GF-D8 (cell line): Measurements from ENCODE around the gene KLHL42.

Source experiments
- DNase-seq: peaks from one replicate; lab custom pipeline; 2025; lab: John Stamatoyannopoulos, UW

Gene KLHL42

DNA sequence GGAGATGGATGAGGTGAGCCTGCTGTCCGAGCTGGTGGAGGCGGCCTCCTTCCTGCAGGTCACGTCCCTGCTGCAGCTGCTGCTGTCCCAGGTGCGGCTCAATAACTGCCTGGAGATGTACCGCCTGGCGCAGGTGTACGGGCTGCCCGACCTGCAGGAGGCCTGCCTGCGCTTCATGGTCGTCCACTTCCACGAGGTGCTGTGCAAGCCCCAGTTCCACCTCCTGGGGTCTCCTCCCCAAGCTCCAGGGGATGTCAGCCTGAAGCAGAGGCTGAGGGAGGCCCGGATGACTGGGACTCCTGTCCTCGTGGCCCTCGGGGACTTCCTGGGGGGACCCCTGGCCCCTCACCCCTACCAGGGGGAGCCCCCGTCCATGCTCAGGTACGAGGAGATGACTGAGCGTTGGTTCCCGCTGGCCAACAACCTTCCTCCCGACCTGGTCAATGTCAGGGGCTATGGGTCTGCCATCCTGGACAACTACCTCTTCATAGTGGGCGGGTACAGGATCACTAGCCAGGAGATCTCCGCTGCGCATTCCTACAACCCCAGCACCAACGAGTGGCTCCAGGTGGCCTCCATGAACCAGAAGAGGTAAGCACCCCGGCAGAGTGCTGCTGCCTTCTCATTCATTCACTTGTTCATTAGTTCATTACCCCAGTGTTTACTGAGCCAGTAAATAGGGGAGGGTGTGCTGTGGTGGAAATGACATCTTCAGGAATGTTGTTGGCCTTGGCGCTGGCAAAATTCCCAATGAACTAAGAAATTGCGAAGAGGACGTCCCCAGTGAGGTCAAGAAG, 777 bp downstream of the KLHL42 start:
- DNase-seq: no peak

GRCh38 chr12:27781680-27782079, 1.6 kb downstream of the KLHL42 start:
- no peak for DNase-seq

GRCh38 chr12:27782481-27782880, 2.4 kb downstream of the KLHL42 start:
- no peak for DNase-seq

DNA sequence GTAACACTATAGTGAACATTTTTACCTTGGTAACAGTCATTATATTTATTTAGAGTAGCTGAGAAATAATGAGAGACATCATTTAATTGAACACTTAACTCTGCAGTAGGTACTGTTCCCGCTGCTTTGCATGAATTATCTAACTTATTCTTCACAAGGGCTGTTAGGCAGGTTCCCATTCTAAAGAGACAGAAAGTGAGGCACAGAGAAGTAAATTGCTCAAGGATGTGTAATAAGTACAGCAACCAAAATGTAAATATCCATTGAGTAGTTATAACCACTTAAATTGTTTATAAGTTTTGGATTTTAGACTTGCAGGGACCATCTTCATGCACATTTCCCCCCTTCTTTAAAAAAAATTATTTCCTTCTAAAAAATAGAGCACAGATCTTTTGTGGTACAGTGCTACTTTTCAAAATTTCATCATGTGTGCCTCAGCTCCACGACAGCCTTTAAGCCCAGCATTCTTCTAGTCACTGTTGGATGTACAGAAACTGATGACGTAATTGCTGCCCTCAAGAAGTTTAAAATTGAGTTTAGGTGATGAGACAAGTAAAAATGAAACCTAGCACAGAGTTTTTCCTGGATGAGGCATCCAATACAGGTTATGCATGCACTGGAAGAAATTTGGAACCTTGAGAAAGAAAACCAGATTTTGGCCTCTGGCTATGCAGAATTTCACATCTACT, 6.0 kb downstream of the KLHL42 start:
- peak; percentile 43 for DNase-seq

DNA sequence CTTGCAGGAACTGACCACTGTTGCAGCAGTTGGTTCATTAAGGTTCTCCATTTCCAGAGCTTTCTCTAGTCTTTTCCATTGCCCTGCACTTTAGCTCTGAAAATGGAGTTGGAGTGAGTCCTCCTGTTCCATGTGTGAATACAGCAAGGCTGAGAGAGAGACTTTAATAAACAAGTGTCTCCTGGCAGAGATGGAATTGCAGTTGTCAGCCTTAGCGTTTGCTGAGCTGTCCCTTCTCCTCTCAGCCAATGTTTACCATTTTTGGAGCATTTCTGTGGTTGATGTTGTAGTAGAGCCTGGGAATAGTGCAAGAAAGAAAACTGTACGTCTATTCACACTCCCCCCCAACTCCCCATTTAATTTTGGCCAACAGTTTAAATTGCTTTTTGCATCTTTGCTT, 7.5 kb downstream of the KLHL42 start:
- no peak for DNase-seq

DNA sequence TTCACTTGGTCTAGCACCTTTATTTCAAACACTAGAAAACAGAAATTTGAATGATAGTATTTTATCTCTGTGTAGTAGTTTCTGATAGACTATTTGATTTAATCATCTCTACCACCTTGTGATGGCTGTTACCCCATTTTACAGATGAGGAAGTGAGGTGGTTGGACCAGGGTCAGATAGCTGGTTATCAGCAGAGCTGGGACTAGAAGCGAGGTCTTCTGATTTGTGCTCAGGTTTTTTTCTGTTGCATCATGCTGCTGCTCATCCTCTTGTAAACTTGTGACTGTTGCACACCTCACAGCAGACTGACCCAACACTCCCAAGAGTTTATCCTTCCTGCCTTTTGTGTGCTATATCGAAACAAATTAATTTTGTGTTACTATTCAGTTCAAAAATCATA, 10.1 kb downstream of the KLHL42 start:
- DNase-seq: no peak

- no peak for DNase-seq
These were observed 15.0 kb downstream of the KLHL42 start for GRCh38 chr12:27794818-27795584.

DNA sequence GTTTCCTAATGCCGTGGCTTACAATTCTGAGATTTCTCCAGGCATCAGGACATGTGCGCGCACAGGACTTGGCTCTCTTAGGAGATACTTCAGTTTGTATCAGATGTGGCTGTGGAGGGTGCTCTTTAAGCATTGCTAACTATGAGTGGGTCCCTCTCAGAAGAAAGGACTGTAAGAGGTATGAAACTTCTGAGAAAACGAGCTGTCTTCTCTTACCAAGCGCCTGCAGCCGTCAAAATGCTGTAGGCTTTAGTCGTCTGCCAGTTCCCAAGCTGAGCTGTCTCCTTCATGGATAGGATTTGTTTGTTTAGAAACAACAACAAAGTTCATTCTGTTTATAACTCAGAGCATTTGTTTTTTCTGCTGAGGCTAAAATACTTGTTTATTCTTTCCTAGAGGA, 16.1 kb downstream of the KLHL42 start:
- DNase-seq: no peak

GRCh38 chr12:27797301-27798025, 17.4 kb downstream of the KLHL42 start:
- DNase-seq: no peak

- no peak for DNase-seq
These were observed 20.8 kb downstream of the KLHL42 start for GRCh38 chr12:27800819-27801218.

DNA sequence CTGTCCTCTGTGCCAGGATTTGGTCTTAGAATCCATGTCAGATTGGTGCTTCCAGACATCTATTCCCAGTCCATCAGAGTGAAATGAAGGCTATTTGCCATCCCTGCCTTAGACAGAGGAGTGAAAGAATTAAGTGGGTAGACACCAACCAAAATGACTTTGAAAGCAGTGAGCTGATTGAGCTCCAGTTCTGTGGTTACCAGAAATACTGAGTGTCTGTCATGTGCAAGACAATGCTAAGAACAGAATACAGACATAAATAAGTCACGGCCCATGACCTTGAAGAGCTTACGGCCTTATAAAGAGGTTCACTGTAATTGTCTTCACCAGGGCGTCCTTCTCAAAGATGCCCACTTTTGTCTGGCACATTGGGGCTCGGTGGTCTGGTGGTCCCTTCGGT, 21.6 kb downstream of the KLHL42 start:
- DNase-seq: no peak

DNA sequence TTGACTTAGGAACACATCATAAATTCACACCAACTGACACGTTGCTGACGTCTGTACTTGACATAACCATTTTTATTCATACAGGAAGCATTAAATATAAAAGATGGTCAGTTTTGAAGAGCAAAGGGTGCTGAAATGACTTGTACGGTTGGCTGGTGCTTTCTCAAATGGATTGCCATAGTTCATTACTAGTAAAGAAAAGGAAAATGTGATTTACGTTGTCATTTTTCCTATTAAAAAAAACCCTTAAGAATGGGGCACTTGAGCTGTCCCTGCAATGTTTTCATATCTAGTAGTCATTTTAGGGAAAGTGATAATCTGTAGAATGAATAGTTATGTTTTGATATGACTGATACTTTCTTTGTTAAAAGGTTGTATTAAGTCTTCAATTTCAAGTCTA, 22.5 kb downstream of the KLHL42 start:
- no peak for DNase-seq

DNA sequence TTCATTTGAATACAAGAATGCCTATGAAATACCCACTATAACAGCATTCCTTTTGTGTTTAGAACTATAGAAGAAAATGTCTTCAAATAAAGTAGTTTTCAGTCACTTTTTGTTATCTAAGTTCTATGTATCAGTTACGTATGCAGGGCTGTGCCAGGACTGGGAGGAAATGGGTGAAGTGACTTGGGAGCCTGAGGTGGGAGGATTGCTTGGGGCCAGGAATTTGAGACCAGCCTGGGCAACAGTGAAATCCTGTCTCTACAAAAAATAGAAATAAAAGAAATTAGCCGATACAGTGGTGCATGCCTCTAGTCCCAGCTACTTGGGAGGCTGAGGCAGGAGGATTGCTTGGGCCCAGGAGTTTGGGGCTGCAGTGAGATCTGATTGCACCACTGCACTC, 22.9 kb downstream of the KLHL42 start:
- DNase-seq: no peak

GRCh38 chr12:27805238-27805637, 25.2 kb downstream of the KLHL42 start:
- DNase-seq: no peak

DNA sequence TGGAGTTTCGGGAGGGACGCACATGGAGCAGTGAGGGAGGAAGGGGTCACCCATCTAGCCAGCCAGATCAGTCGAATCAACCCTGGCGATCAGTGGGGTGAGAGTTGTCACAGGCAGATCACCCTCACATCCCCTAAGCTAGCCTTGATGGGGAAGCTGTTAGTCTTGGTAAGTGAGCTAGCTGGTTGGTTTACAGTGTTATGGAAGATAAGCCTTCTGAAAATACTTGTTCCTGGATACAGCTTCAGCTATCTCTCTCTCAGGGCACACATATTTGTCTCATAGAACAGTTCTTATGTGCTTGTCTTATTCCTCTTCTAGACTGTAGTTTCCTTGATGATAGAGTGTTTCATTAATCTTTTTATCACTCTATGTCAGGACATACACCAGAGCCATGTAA, 26.2 kb downstream of the KLHL42 start:
- no peak for DNase-seq

DNA sequence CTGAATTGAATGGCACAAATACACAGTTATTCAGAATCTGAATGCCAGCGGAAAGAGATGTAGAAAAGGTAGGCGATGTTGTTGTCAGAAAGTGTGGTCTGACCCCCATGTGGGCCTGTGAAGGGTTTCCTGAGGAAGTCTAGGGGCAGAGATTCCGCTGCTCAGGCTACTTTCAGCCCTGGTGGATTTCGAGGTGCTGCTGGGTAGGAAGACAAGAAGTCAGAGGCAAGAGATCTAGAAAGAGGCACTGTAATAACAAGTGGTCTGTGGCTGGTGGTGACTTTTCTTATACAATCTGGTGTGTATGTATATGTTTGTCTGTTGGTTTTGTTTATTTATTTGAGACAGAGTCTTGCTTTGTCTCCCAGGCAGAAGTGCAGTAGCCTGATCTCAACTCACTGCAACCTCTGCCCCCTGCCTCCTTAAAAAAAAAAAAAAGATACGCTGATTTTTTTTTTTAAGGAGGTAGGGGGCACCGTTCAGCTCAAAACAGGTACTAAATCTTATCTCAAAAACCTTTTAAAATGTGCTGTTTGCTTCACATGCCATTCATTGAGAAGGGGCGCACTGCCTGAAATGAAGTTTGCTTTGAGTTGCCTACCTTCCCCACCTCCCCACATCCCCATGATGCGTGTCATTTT, 27.1 kb downstream of the KLHL42 start:
- no peak for DNase-seq

DNA sequence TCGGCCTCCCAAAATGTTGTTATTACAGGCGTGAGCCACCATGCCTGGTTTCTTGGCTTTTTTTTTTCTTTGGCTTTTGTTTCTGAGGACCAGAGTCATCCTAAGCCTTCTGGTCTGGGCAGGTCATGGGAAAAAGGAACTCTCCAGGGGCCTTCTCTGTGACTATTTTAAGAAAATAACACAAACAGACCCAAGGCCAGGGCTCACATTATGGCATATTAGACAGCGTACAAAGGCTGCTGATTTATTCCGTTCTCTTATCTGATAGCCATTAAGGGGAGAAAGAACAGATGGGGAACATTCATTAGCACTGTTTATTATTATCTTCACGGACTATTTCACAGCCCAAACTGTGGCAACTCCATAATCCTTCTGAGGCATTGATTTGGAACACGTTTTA, 28.8 kb downstream of the KLHL42 start:
- no peak for DNase-seq

GRCh38 chr12:27810756-27811155, 30.7 kb downstream of the KLHL42 start:
- no peak for DNase-seq

DNA sequence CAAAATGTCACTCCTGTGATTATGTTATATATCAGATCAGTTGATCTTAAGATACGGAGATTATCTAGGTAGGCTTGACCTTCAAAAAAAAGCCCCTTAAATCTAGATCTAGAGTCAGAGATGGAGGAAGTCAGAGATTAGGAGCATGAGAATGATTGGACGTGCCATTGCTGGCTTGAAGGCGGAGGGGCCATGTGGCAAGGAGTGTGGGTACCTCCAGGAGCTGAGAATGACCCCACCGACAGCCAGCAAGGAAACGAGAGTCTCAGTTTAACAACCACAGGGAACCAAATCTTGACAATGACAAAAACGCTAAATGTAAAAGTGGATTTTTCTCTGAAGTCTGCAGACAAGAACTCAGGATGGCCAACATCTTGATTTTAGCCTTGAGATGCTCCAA, 32.5 kb downstream of the KLHL42 start:
- DNase-seq: no peak

DNA sequence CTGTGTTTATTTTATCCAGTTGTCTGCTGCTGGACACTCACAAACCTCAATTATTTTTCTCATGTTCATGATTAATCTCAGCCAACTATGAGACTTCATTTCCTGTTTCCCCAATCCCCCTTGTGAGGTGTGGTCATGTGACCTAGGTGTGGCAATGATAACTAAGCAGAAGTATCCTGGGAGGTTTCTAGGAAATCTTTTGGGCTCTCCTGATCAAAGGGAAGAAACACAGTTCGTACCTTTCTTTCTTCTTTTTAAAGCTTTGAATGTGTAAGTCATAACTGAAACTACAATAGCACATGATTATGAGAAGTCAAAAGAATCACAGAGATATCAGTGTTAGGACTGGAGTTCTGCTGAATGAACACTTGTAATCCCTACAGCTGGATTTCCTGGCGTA, 34.4 kb downstream of the KLHL42 start:
- DNase-seq: no peak

- DNase-seq: no peak
These were observed 35.0 kb downstream of the KLHL42 start for GRCh38 chr12:27814851-27815591.
